Heart left ventricle (tissue), 13 donors: ENCODE data around the gene HELZ.

Source experiments
- POLR2A ChIP-seq, 2 donors: fragments of 450-650 bp; IDR thresholded peaks; one replicate each; pipeline ENCODE4 v1.6.1; 2017; ENCODE audit warnings: antibody characterized with exemption in 2 of 2, mild to moderate bottlenecking in 2 of 2, moderate library complexity in 2 of 2
- TF ChIP-seq, protein P1 (sequence below), 12 donors: fragments of 200-600 bp; sonication (generic) in 4 of 12; IDR thresholded peaks; one replicate each; pipeline versions ENCODE4 v1.5.0 to v1.8.0; 2018 to 2022; ENCODE audit warnings: antibody characterized with exemption in 12 of 12, mild to moderate bottlenecking in 5 of 12
- donor health status: ischemic (EF 13 %, LVEDD 7.1; RV severe dilation, severe dysfunction).
- donor health status: DM: no; HTN: yes; CAD: no.
- donor health status: DM: no; HTN: no; CAD: no.
- donor health status: ischemic (EF 25% LVEDD 6.9; RV normal size, moderate dysfunction).
- donor health status: ischemic (EF 25% LVEDD 5.7; RV mildly dilated, moderate dysfunction).
- donor health status: ischemic (EF 35%, LVEDD 5.7; RV mildly dilated, moderate dysfunction).
- donor health status: nonischemic (EF 11% LVEDD 7.7; RV severe dilation, severe dysfunction).
- donor health status: DM: yes; HTN: yes; CAD: no.
- donor health status: PGD.
- donor health status: ischemic (EF 29% LVEDD 5.4; RV normal size, mild dysfunction).
- donor health status: nonischemic (EF 23%, LVEDD 6.1; RV moderate dilation, normal function).

DNA sequence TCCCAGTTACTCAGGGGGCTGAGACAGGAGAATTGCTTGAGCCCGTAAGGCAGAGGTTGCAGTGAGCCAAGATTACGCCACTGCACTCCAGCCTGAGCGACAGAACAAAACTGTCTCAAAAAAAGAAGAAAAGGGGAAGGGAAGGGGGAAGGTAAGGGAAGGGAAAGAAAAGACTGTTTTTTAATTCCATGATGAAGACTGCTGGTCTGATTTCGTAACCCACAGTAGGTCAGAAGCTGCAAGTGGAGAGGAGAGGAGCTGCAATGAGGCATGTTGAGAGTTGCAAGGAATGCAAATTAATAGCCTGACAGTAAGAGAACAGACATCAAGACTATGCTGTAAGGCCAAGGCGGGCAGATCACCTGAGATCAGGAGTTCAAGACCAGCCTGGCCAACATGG, 33.3 kb downstream of the HELZ start:
- TF ChIP-seq, protein P1, sequence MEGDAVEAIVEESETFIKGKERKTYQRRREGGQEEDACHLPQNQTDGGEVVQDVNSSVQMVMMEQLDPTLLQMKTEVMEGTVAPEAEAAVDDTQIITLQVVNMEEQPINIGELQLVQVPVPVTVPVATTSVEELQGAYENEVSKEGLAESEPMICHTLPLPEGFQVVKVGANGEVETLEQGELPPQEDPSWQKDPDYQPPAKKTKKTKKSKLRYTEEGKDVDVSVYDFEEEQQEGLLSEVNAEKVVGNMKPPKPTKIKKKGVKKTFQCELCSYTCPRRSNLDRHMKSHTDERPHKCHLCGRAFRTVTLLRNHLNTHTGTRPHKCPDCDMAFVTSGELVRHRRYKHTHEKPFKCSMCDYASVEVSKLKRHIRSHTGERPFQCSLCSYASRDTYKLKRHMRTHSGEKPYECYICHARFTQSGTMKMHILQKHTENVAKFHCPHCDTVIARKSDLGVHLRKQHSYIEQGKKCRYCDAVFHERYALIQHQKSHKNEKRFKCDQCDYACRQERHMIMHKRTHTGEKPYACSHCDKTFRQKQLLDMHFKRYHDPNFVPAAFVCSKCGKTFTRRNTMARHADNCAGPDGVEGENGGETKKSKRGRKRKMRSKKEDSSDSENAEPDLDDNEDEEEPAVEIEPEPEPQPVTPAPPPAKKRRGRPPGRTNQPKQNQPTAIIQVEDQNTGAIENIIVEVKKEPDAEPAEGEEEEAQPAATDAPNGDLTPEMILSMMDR (IDR thresholded peaks at IDR 0.05): no peak
- no peak for TF ChIP-seq POLR2A (IDR thresholded peaks at IDR 0.05)
